CMK (cell line): ENCODE measurements around the gene ANO8.
A peak's percentile ranks its signal among the peaks of the same experiment; 100 is the strongest.
"Not testable (repeated sequence)": the region's sequence is repeated elsewhere in the genome, so short reads cannot be mapped to it uniquely, and the experiment has no call there.

Experiments
- DNase-seq: peaks from one replicate; pipeline ENCODE4 v3.0.0-alpha.2; 2010; ENCODE audit warnings: low read depth

Gene ANO8

GRCh38 chr19:17286752-17287151, 47.9 kb downstream of the ANO8 start:
- DNase-seq = no peak

DNA sequence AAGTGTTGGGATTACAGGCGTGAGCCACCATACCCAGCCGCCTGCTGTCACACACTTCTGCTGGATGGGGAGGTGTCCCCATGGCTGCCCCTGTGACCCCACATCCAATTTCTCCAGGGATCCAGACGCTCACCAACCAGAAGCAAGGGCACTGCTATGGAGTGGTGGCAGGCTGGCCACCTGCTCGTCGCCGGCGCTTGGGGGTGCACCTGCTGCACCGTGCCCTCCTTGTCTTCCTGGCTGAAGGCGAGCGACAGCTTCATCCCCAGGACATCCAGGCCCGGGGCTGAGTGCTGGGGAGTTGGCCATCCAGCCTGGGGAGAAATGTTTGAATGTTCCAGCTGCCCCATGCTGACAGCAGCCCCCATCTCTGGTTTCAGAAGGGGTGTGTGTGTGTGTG, 48.4 kb downstream of the ANO8 start:
- DNase-seq = no peak

GRCh38 chr19:17285415-17286135, 49.1 kb downstream of the ANO8 start:
- DNase-seq = no peak

- DNase-seq = no peak
These were observed 51.1 kb downstream of the ANO8 start for GRCh38 chr19:17283504-17283996.

DNA sequence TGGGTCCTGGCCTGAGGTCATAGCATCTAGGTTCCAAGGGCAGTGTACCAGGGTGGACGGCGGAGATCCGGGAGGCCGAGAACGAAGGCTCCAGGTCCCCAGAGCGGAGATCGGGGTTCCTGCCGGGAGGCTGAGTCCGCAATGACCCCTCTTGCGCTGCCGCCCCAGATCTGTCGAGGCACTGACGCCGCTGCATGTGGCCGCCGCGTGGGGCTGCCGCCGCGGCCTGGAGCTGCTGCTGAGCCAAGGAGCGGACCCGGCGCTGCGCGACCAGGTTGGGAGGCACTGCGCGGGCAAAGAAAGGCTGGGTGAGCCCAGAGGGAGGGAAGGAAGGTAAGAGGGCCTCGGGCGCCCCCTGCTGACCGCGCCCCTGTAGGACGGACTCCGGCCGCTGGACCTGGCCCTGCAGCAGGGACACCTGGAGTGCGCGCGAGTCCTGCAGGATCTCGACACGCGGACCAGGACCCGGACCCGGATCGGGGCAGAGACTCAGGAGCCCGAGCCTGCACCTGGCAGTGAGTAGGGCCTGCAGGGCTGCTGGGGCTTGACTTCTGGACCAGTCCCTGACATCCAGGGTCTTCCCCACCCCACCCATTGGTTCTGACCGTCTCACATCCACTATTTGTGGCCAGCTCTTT, 52.0 kb downstream of the ANO8 start:
- DNase-seq = no peak

GRCh38 chr19:17281391-17282304, 53.0 kb downstream of the ANO8 start, which contains the start of gene ANKLE1:
Gene ANKLE1, plus strand, starts transcription at chr19:17281901. Its CDS starts 20 bp downstream, at chr19:17281921.
- DNase-seq = peak; percentile 74

GRCh38 chr19:17279436-17279835, 55.2 kb downstream of the ANO8 start:
- no peak for DNase-seq

GRCh38 chr19:17275441-17276175, 59.0 kb downstream of the ANO8 start:
- DNase-seq = no peak

DNA sequence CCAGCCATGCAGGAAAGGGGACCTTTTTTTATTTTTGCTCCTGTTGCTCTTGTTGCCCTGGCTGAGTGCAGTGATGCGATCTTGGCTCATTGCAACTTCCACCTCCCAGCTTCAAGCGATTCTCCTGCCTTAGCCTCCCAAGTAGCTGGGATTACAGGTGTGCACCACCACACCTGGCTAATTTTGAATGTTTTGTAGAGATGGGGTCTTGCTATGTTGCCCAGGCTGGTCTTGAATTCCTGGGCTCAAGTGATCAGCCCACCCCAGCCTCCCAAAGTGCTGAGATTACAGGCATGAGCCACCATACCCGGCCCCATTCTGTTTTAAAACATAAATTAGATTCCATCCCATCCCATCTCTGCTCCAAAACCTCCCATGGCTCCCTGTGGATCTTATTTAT, 59.8 kb downstream of the ANO8 start:
- not testable (repeated sequence) for DNase-seq
